BE2C (cell line): Measurements from ENCODE around the gene DEDD2.

Source experiments
- DNase-seq: peaks from one replicate; pipeline ENCODE4 v3.0.0-alpha.2; 2020
- H3K27me3 ChIP-seq: fragments of 250-450 bp; sonication (Bioruptor Pico); 2 replicates; pipeline ENCODE4 v1.5.1; 2020; ENCODE audit warnings: mild to moderate bottlenecking
- H3K36me3 ChIP-seq: fragments of 250-450 bp; sonication (Bioruptor Pico); 2 replicates; pipeline ENCODE4 v1.5.1; 2020; ENCODE audit warnings: mild to moderate bottlenecking
- H3K4me1 ChIP-seq: fragments of 250-450 bp; sonication (Bioruptor Pico); 2 replicates; pipeline ENCODE4 v1.5.1; 2020
- H3K4me3 ChIP-seq: 2 replicates; pipeline ENCODE4 v1.5.1; 2011; ENCODE audit warnings: low read depth, low read length
- H3K9me3 ChIP-seq: fragments of 250-450 bp; sonication (Bioruptor Pico); 2 replicates; pipeline ENCODE4 v1.5.1; 2020
- TF ChIP-seq, protein P1 (sequence below): IDR thresholded peaks from 2 replicates; pipeline ENCODE4 v1.5.1; 2012; ENCODE audit warnings: mild to moderate bottlenecking, low read depth, low read length

DEDD2 gene

DNA sequence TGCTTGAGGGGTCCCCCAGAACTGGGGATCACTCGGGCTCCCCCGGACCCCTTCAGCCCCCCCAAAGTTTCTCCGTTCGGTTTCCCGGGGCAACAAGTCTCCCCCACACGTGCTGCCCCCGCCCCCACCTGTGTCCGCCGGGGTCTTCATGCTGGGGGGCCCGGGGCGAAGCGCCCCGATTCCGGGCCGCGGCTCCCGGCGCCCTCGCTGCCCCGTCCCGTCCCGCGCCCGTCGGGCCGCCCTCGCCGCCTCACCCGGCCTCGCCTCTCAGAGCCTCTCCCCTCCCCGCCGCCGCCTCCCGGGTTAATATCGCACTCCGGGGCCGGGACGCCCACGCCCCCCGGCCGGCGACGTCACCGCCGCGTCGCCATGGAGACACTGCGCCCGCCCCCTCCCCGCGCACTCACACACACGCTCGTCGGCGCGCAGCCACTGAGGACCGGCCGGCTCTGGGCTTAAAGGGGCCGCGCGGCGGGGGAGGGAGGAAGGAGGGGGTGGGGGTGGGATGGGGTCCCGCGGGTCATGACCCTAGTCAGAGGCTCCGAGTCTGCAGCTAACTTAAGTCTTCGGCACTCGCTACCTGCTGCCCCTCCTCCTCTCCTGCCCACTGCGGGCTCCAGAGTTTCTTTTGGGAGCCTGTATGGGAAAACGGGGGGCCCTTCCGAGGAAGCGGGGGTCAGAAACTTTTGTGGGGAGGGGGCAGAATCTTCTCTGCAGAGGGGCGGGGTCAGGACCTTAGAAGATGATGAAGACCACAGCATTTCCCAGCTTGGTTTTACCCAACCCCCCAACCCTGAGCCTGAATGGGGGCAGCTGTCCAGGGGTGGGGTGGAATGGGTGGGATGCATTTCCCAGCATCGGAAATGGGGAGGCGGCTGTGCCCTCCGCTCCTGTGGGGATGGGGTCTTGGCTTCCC, 37.6 kb upstream of the DEDD2 start, which contains the start of gene ERF:
TSS of gene ERF (minus strand) at position 279 of the 916 bp plus-strand sequence. CDS start at position 150, 129 bp downstream.
- TF ChIP-seq, protein P1, sequence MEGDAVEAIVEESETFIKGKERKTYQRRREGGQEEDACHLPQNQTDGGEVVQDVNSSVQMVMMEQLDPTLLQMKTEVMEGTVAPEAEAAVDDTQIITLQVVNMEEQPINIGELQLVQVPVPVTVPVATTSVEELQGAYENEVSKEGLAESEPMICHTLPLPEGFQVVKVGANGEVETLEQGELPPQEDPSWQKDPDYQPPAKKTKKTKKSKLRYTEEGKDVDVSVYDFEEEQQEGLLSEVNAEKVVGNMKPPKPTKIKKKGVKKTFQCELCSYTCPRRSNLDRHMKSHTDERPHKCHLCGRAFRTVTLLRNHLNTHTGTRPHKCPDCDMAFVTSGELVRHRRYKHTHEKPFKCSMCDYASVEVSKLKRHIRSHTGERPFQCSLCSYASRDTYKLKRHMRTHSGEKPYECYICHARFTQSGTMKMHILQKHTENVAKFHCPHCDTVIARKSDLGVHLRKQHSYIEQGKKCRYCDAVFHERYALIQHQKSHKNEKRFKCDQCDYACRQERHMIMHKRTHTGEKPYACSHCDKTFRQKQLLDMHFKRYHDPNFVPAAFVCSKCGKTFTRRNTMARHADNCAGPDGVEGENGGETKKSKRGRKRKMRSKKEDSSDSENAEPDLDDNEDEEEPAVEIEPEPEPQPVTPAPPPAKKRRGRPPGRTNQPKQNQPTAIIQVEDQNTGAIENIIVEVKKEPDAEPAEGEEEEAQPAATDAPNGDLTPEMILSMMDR, result no peak
- peak; percentile 96 for DNase-seq
- Histone ChIP-seq H3K36me3 (peaks cover 9% of the 10 kb centered on the region), H3K4me3 (peak within 1 kb of the TSS; percentile 93), H3K27me3 (no peaks in the 10 kb centered on the region), H3K9me3 (no peaks in the 10 kb centered on the region), H3K4me1 (peaks cover 8% of the 10 kb centered on the region)

DNA sequence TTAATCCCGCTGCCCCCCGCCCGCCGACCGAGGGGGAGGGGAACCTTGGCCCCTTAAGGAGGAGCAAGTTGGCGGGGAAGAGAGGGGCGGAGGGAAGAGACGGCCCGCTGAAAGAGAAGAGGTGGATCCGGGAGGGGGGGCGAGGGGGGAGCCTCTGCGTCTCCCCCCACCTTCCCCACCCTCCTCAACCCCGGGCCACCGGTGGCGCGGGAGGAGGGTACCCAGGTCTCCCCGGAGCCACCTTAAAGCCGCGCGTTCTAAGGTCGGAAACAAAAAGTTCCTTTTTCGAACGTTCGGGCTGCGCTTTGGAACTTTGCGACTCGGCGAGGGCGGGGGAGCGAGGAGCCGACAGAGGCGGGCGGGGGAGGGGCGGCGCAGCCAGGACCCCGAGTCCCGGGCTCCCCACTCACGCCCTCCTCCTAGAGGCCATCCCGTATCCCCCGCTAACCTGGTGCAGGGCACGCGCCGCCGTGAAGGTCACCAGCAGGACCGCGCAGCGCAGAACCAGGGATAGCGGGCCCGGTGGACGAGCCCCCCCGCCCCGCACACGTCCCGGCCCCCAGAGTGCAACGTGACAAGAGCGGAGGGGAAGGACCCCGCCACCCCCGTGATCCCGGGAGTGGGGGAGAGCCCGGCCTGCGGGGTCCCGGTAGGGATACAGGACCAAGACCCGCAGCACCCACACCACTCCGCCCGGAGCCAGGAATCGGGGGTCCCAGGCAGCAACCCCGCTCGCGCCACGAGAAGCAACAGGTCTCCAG, 36.8 kb upstream of the DEDD2 start:
- Histone ChIP-seq H3K36me3 (peaks cover 18% of the 10 kb centered on the region), H3K4me3 (peak overlapping the region; percentile 93), H3K27me3 (no peaks in the 10 kb centered on the region), H3K4me1 (peaks cover 8% of the 10 kb centered on the region), H3K9me3 (no peaks in the 10 kb centered on the region)
- DNase-seq, result peak; percentile 72
- TF ChIP-seq, protein P1, result no peak

DNA sequence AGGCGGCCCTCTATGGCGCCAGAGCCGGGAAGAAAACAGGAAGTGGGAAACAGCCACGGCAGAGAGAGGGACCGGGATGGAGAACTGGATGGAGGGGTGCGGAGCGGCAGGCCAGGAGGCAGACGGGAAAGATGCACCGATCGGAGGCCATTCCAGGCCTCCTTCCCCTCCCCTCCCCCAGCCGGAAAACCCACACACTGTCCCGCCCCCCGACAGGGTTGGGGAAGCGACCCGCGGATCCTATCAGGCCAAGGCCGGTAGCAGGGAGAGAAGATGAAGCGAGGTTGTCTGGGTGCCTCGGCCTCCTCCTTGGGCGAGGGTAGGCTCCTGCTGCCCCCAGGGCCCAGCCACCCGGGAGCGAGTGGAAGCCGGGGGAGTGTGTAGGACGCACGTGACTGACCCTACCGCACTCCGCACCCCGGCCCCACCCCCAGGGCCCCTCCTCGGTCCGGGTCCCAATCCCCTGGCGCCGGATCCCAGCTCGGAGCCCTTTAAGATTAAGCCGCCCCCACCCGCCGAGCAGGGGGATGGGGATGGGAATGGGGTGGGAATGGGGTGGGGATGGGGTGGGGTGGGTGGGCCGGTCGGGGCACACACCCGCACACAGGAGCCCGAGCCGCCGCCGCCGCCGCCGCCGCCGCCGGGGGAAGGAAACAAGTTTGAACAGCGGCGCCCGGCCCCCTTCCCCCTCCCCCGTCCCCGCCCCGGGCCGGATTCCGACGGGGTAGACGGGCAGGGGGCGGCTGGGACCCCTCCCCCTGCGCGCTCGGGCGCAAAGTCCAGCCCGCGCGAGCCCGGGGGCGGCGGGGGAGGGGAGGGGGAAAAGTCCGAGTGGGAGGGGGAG, 36.0 kb upstream of the DEDD2 start:
- peak overlapping the region; percentile 93 for H3K4me3 ChIP-seq
- peak; percentile 66 for DNase-seq
- H3K36me3 ChIP-seq, result peaks cover 26% of the 10 kb centered on the region
- no peaks in the 10 kb centered on the region for H3K9me3 ChIP-seq
- H3K27me3 ChIP-seq, result no peaks in the 10 kb centered on the region
- peaks cover 8% of the 10 kb centered on the region for H3K4me1 ChIP-seq
- TF ChIP-seq, protein P1, result no peak

DNA sequence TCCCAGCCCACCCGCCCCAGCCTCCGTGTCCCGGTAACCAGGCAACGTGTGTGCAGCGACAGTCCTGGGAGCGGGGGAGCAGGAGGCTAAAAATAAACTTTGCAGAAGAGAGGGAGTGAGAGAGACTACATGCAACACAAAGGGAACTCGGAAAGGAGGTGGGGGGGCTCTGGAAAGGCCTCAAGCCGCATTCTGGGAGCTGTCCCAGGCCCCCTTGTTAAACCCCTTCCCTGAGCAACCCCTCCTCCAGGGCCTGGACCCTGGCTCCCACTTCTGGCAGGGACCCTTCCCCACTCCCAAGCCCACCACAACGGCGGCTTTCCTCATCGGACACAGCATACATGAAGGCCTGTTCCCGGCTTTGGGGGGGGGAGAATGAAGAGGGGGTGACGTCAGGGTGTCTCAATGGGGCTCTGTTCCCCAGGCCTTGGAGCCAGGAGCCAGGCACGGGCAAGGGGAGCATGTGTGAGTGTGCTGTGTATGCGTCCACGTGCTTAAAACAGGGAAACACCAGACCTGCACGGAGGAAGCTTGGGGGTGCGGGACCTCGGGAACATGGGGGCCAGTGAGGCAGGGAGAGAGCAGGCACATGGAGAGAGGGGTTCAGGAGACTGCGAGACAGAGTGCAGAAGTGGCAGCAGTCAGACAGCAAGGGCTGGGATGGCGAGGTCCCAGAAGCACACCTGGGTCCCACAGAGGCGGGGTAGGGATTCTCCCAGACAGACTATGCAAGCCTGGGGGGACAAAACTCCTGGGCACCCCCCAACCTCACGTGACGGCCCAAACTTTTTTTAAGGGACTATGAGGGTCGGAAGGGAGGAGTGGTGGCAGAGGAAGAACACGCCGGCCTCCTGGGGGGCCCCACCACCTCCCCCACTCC, 35.1 kb upstream of the DEDD2 start:
- TF ChIP-seq, protein P1, result no peak
- Histone ChIP-seq H3K27me3 (no peaks in the 10 kb centered on the region), H3K4me3 (peak overlapping the region; percentile 93), H3K9me3 (no peaks in the 10 kb centered on the region), H3K4me1 (peaks cover 8% of the 10 kb centered on the region), H3K36me3 (peaks cover 26% of the 10 kb centered on the region)
- no peak for DNase-seq
